ENCODE results near the gene ANKRD11.
A peak's percentile ranks its signal among the peaks of the same experiment; 100 is the strongest.
"Not testable (repeated sequence)": the region's sequence is repeated elsewhere in the genome, so short reads cannot be mapped to it uniquely, and the experiment has no call there.

ANKRD11 gene

GRCh38 chr16:89478576-89479221 is 11.7 kb downstream of the ANKRD11 start:
- no peak for DNase-seq (ENCODE audit: low spot score)

DNA sequence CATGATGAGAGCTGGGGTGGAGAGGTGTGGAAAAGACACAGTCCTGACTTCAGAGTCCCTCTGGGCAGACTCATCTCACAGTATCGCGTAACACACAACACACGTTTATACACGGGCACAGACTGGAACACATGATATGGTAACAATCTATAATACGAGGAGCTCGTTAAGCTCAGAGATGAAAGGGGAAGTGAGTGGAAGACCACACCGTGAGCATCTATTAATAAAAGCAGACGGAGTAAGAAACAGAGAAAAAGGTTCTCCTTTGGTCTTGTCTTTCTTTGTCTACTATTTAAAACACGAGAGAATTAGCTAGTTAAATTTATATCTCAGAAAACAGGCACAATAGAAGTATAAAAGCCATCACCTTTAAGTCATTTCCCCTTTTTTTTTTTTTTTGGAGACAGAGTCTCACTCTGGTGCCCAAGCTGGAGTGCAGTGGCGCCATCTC is 13.5 kb downstream of the ANKRD11 start:
- no peak for DNase-seq (ENCODE audit: low spot score)

GRCh38 chr16:89476379-89476778 is 14.0 kb downstream of the ANKRD11 start:
- DNase-seq (ENCODE audit: low spot score): no peak

DNA sequence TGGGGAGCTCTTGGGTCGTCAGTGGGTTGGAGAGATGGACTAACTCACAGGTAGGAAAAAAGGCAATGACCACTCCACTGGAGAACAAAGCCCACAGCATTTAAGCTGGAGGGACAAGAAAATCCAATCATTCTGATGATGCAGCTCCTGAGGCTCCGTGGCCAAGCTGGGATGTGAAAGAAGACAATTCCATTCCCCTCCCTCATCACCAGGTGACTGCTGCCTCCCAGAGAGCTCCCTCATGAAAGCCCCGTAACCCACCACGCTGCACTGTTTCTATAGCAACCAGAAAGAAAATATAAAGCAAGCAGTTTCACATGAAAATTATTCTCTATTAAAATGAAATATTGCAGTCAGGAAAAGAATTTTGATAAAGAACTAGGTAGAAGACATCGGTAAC is 15.2 kb downstream of the ANKRD11 start:
- no peak for DNase-seq (ENCODE audit: low spot score)

DNA sequence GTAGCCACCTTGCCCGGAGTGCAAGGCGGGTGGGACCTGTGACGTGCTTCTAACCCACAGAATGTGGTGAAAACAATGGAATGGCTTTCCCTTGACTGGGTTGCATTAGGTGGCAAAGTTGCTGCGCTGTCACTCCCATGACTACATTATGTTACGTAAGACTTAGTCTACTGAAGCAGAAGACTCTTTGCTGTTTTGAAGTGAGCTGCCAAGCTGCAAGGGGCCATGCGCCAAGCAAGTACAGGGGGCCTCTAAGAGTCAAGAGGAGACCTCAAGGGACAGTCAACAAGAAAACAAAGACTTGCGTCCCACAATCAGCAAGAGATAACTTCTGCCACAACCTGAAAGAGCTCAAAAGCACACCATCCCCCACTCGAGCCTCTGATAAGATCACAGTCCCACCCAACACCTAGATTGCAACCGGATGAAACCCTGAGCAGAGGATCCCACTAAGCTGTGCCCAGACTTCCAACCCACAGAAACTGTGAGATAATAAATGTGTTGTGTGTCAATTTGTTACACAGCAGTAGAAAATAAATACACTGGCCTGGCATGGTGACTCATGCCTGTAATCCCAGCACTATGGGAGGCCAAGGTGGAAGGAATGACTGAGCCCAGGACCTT is 16.5 kb downstream of the ANKRD11 start:
- no peak for DNase-seq (ENCODE audit: low spot score)

GRCh38 chr16:89473136-89473712 is 17.1 kb downstream of the ANKRD11 start:
- DNase-seq (ENCODE audit: low spot score): no peak

DNA sequence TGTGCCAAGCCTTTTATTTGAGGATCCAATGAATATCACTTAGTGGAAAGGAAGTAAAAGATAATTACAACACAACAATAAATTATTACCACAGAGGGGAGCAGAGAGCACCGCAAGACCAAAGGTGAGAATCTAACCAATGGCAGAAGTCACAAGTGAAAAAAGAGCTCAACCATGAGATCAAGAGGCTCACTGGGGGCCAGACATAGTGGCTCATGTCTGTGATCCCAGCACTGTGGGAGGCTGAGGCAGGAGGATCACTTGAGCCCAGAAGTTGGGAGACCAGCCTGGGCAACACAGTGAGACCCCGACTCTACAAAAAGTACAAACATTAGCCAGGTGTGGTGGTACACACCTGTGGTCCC is 17.7 kb downstream of the ANKRD11 start:
- no peak for DNase-seq (ENCODE audit: low spot score)

DNA sequence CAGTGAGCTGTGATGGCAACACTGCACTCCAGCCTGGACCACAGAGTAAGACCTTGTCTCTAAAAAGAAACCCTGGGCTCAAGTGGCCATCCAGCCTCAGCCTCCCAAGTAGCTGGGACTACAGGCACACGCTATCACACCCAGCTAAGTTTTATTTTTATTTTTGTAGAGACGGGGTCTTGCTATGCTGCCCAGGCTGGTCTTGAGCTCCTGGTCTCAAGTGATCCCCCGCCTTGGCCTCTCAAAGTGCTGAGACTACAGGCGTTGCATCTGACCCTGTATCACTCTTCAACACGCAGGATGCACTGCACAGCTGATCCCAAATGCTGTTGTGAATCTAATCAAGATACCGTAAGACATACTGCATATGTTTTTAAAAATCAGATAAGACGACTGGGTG is 23.0 kb downstream of the ANKRD11 start:
- DNase-seq (ENCODE audit: low spot score): no peak

GRCh38 chr16:89466920-89467319 is 23.4 kb downstream of the ANKRD11 start:
- DNase-seq (ENCODE audit: low spot score): no peak

- DNase-seq (ENCODE audit: low spot score): not testable (repeated sequence)
These were observed 27.0 kb downstream of the ANKRD11 start for GRCh38 chr16:89463312-89463711.

GRCh38 chr16:89462639-89463038 is 27.7 kb downstream of the ANKRD11 start:
- not testable (repeated sequence) for DNase-seq (ENCODE audit: low spot score)

DNA sequence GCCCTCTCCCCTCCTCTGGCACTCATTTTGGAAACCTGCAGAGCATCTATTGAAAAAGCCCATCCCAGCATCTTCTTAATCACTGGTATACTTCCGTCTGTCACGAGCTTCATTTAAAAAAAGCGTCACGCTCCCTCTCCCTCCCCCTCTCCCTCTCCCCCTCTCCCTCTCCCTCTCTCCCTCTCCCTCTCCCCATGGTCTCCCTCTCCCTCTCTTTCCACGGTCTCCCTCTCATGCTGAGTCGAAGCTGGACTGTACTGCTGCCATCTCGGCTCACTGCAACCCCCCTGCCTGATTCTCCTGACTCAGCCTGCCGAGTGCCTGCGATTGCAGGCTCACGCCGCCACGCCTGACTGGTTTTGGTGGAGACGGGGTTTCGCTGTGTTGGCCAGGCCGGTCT is 28.5 kb downstream of the ANKRD11 start:
- not testable (repeated sequence) for DNase-seq (ENCODE audit: low spot score)

DNA sequence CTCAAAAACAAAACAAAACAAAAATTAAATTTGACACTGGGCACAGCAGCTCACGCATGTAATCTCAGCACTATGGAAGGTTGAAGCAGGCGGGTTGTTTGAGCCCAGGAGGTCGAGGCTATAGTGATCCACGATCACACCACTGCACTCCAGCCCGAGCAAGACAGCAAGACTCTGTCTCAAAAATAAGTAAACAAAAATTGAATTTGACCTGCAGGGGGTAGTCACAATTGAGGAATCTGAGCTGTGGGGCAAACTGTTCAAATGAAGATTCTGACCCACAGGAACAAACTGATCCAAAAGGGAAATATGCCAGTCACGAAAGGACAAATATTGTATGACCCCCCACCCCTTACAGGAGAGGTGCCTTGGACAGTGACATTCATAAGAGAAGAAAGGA is 29.8 kb downstream of the ANKRD11 start:
- no peak for DNase-seq (ENCODE audit: low spot score)

DNA sequence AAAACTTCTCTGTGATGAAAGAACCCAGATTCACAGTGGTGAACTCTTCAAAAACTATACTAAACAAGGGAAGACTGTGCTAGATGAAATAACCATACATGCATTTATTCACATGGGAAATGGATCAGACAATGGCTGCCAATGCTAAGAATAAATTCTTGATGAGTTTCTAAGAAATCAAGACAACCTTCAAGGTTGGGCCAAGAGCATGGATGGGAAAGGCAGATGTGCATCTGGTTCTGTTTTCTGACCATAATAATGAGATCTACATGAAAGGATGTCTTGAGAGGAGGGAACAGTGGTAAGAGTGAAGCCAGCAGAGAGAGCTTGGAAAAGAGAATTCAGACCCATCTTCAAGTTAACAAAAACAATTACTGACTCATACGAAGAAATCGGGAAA is 31.4 kb downstream of the ANKRD11 start:
- DNase-seq (ENCODE audit: low spot score): no peak

DNA sequence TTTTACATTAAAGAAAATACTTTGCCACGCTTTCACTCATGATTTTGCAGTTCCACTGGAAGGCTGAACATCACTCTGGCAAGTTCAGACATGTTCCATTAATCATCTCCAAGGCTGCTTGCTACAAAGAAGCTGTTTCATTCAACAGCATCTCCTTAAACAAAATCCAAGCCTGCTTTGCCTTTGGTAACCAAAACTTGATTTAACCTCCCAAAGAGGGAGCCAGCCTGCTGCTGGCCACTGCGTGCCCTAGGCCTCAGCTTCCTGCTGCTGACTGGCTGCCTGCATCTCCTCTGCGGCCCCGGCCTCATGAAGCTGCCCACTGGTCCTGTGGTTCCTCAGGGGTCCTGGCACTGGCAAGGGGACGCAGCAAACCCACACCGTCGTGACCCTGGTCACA is 31.8 kb downstream of the ANKRD11 start:
- DNase-seq (ENCODE audit: low spot score): no peak

GRCh38 chr16:89456419-89456959 is 33.9 kb downstream of the ANKRD11 start:
- peak; percentile 57 for DNase-seq (ENCODE audit: low spot score)

DNA sequence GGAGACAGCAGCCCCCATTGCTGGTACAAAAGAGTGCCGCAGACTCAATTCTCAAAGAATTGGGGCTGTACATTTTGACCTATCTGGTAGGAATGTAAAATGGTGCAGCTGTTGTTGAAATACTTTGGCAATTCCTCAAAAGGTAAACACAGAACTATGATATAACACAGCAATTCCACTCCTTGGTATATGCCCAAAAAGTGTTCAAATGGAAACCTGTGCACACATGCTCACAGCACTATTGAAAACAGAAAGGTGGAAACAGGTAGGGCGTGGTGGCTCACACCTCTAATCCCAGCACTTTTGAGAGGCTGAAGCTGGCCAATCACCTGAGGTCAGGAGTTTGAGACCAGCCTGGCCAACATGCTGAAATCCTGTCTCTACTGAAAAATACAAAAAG is 34.7 kb downstream of the ANKRD11 start:
- no peak for DNase-seq (ENCODE audit: low spot score)

DNA sequence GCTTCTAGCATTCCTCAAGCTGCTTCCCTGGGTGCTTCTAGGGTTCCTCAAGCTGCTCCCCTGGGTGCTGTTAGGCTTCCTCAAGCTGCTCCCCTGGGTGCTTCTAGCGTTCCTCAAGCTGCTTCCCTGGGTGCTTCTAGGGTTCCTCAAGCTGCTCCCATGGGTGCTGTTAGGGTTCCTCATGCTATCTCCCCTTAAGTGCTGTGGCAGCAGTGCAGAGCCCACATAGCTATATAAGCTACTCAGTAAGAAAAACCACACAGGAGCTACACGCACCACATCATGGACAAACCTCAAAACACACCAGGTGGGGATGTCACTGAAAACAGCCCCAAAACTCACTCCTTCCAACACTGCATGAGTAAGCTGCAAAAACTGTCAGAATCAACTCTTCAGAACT is 35.2 kb downstream of the ANKRD11 start:
- no peak for DNase-seq (ENCODE audit: low spot score)

GRCh38 chr16:89454378-89455125 is 35.8 kb downstream of the ANKRD11 start:
- DNase-seq (ENCODE audit: low spot score): not testable (repeated sequence)

DNA sequence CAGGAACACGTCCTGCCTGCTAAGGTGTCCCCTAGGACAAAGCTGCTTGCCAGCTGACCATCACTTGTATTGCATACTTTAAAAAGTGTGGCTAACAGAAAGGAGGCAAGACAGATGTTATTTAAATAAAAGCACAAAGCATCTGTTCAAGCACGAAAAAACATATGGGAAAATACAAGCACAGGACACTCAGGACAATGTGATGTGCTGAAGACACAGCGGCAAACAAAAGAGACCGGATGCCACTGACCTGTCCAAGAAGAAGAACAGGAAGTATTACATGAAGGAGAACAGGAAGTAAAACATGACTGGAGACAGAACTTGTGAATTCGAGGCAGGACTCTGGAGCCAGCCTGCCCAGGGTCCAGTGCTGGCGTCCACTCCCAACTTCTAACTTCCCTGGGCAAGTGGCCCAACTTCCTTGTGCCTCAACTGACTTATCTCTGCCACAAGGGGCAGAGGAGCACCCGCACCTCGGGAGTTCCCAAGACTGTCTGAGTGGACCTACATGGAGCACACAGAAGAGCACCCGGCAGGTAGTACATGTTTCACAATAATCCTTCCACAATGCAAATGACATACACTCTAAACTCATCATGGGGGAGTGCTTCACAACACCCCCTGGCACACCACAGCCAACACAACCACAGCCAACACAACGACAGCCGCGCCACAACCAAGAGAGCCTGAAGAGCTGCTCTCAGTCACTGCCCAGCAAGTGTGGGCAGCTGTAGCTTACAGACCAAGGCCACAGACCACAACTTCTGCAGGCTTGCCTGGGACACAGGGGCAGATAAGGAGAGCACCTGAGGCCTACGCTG is 36.6 kb downstream of the ANKRD11 start:
- DNase-seq (ENCODE audit: low spot score): no peak

GRCh38 chr16:89452925-89453324 is 37.4 kb downstream of the ANKRD11 start:
- no peak for DNase-seq (ENCODE audit: low spot score)

DNA sequence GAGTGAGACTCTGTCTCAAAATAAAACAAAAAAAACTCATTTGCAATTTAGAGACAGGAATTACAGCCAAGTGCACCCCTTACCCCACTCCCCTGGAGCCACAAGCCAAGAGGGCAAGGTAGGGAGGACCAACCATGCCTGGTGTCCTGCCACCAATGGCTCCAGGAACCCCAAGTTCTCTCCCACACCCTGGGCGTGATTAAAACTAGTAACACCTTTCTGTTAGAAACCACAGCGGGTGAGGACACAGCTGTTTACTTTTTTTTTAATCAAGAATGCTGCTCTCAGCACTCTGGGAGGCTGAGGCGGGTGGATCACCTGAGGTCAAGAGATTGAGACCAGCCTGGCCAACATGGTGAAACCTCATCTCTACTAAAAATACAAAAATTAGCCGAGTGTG is 38.1 kb downstream of the ANKRD11 start:
- DNase-seq (ENCODE audit: low spot score): no peak
